TTC549 (cell line): ENCODE data around the gene ESAM.

Experiments used
- FAIRE-seq: peaks from 2 replicates; lab custom pipeline; 2012; peaks lifted over from hg19 to GRCh38; lab: Jason Lieb, UNC

ESAM gene

DNA sequence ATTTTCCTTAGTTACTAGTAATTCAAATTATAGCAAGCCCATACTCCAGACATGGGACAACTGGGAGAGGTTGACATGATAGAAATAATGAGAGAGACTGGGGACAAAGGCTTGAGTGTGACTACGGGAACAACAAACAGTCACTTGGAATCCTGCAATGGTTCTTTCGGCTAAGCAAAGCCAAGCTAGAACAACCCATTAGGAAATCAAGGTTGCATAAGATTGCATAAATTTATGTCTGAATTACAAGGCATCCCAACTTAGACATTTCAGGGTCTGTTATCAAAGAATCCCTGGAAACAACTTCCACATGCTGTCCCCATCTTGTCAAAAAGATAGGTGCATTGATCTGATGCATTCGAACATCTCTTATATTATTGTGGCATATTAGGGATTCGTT lies 32.5 kb downstream of the ESAM start:
- no peak for FAIRE-seq

DNA sequence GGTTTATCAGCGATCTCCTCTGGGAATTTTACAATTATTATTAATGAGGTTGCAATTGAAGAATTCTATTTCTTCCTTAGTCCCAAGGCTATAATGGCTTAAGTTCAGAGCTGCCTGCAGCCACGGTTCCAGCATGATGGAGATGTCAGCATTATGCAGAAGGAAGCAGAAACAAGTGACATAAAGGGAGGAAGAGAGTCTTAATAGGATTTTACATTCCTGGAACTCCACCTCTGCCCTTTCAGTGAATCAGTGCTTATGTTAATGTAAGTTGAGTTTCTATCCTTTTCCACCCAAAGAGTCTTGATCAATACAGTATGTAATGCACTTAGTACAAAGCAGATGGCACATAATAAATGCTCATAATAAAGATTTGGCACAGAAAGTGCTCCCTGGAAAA lies 34.0 kb downstream of the ESAM start:
- FAIRE-seq = no peak

GRCh38 chr11:124727474-124727873 lies 34.6 kb downstream of the ESAM start:
- FAIRE-seq = no peak

- FAIRE-seq = no peak
These were observed 36.4 kb downstream of the ESAM start for GRCh38 chr11:124725719-124726105.

DNA sequence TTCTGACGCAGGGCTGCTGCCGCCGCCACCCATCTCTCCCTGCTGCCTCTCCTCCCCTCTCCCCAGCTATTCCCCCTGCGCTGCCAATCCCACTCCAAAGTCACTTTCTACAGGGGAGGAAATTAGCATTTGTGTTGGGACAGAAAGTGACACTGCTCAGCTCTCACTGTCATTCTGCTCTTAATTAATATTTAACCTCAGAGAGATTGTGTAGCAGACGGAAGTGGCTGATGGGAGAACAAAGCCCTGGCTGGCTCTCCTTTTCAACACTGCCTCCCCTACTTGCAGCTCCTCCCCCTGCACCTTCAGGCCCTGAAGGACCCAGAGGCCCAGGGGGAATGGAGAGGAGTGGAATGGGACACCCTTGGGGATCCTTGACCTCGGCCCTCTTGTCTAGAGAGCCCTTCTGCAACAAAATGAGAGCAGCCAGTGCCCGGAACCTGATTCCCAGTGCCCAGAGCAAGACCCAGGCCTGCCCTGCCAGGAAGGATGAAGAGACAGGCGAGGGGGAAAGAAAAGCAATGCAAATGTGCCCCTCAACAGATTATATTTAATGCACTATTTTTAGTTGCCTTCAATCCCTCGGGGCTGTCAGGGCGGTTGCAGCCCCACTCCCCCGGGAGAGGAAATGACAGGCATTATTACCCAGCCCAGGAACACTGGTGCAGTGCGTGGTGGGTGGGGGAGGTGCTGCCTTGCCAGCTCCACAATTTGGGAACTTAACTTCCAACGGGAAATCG lies 36.9 kb downstream of the ESAM start:
- FAIRE-seq = no peak

- FAIRE-seq = no peak
These were observed 39.9 kb downstream of the ESAM start for GRCh38 chr11:124722176-124722575.

GRCh38 chr11:124719534-124719933 lies 42.6 kb downstream of the ESAM start:
- FAIRE-seq = no peak

GRCh38 chr11:124718801-124719200 lies 43.3 kb downstream of the ESAM start:
- FAIRE-seq = no peak

- no peak for FAIRE-seq
These were observed 44.1 kb downstream of the ESAM start for GRCh38 chr11:124717786-124718651.

DNA sequence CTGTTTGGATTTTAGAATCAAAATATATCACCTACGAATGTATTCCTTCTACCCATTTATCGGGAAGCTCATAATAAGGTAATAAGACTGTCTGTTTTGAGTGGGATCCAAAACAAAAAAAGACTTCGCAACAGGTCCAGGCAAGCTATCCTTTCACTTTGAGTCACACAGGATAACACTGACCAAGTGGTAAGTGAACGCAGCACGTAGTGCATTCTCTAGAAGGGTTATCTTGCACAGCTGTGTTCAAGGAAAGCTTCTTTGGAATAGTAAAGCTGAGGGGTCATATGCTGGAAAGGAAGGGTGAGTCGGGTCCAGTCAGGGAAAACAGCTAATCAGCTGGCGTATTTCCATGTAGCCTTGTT lies 44.7 kb downstream of the ESAM start:
- no peak for FAIRE-seq

- FAIRE-seq = no peak
These were observed 45.5 kb downstream of the ESAM start for GRCh38 chr11:124716591-124716990.

GRCh38 chr11:124712392-124712791 lies 49.7 kb downstream of the ESAM start:
- no peak for FAIRE-seq

GRCh38 chr11:124707829-124708228 lies 54.3 kb downstream of the ESAM start:
- no peak for FAIRE-seq
